CD8-positive, alpha-beta memory T cell (primary cell): ENCODE data around the gene HIBADH. TPM values are rescaled to one million over a fixed set of nuclear protein-coding genes. Genes with fewer than 3 reads are reported as not detected.
"Not testable (repeated sequence)": the region's sequence is repeated elsewhere in the genome, so short reads cannot be mapped to it uniquely, and the experiment has no call there.

Experiments
- CTCF ChIA-PET: fragments of 350-600 bp; sonication (Branson Sonifier 250); formaldehyde crosslinking; loops from one replicate; lab custom pipeline; 2021; ENCODE audit warnings: antibody characterized with exemption; lab: Charles Lee
- POLR2A ChIA-PET: fragments of 350-600 bp; sonication (Branson Sonifier 250); formaldehyde crosslinking; loops from one replicate; lab custom pipeline; 2021; ENCODE audit warnings: antibody characterized with exemption; lab: Charles Lee
- DNase-seq, 5 donors: peaks; one replicate each; pipeline versions ENCODE4 v3.0.0 to v3.0.0-alpha.2; 2020 to 2022; ENCODE audit warnings: mixed read lengths in 1 of 5
- H3K27ac ChIP-seq: one replicate; pipeline ENCODE4 v1.7.0; 2013; ENCODE audit warnings: low read depth, mild to moderate bottlenecking, low read length, moderate library complexity
- H3K27me3 ChIP-seq: 2 replicates; pipeline ENCODE4 v1.7.0; 2013; ENCODE audit warnings: low read length, mild to moderate bottlenecking; ENCODE audit not compliant: insufficient read depth, poor library complexity, severe bottlenecking
- H3K36me3 ChIP-seq: 2 replicates; pipeline ENCODE4 v1.7.0; 2013; ENCODE audit warnings: mild to moderate bottlenecking, low read length, moderate library complexity; ENCODE audit not compliant: insufficient read depth
- H3K4me1 ChIP-seq: 2 replicates; pipeline ENCODE4 v1.7.0; 2013; ENCODE audit warnings: mild to moderate bottlenecking, low read length, moderate library complexity; ENCODE audit not compliant: insufficient read depth
- H3K4me3 ChIP-seq: 2 replicates; pipeline ENCODE4 v1.7.0; 2013; ENCODE audit warnings: mild to moderate bottlenecking, low read length
- H3K9me3 ChIP-seq: 2 replicates; pipeline ENCODE4 v1.7.0; 2013; ENCODE audit warnings: mild to moderate bottlenecking, low read length
- H3K27ac Mint-ChIP-seq, 8 donors: one replicate each; pipeline ENCODE4 v1.8.0; 2020 to 2021; ENCODE audit warnings: mixed read lengths in 8 of 8, mild to moderate bottlenecking in 6 of 8, inconsistent platforms in 3 of 8, moderate library complexity in 3 of 8
- H3K27me3 Mint-ChIP-seq, 2 donors: one replicate each; pipeline ENCODE4 v1.8.0; 2020 to 2021; ENCODE audit warnings: mixed read lengths in 2 of 2, mild to moderate bottlenecking in 1 of 2, moderate library complexity in 1 of 2
- H3K36me3 Mint-ChIP-seq, 3 donors: one replicate each; pipeline ENCODE4 v1.8.0; 2020 to 2021; ENCODE audit warnings: mixed read lengths in 3 of 3, inconsistent platforms in 1 of 3, mild to moderate bottlenecking in 1 of 3
- H3K4me1 Mint-ChIP-seq, 3 donors: one replicate each; pipeline ENCODE4 v1.8.0; 2020 to 2021; ENCODE audit warnings: mixed read lengths in 3 of 3, inconsistent platforms in 1 of 3, mild to moderate bottlenecking in 1 of 3
- H3K4me3 Mint-ChIP-seq, 7 donors: one replicate each; pipeline ENCODE4 v1.8.0; 2020 to 2021; ENCODE audit warnings: mixed read lengths in 7 of 7, mild to moderate bottlenecking in 6 of 7, moderate library complexity in 4 of 7, inconsistent platforms in 2 of 7
- H3K9me3 Mint-ChIP-seq, 5 donors: one replicate each; pipeline ENCODE4 v1.8.0; 2020 to 2022; ENCODE audit warnings: mixed read lengths in 5 of 5, mild to moderate bottlenecking in 3 of 5, moderate library complexity in 2 of 5, inconsistent platforms in 1 of 5
- polyA plus RNA-seq: library from polyadenylated mRNA; unstranded; fragments of 300-500 nt; fragmentation: Illumina TruSeq; gene quantifications from one replicate; pipeline ENCODE4 v1.2.3, GENCODE V29; 2021
- total RNA-seq, 2 experiments: library from RNA; stranded (reverse); gene quantifications; one replicate each; pipeline ENCODE4 v1.2.3, GENCODE V29; 2021

HIBADH gene
- total and polyA plus RNA-seq, 3 experiments from 2014 or later: 19.8 to 33.8 (median 20.0) TPM

- no peaks in the 10 kb centered on the region for H3K9me3 ChIP-seq
- DNase-seq: no peak
These were observed 75.9 kb downstream of the HIBADH start for GRCh38 chr7:27586825-27587224.

GRCh38 chr7:27585781-27586447 lies 76.8 kb downstream of the HIBADH start:
- POLR2A ChIA-PET: no interaction called here
- Mint-ChIP-seq H3K27ac (no peak overlapping the region), H3K27me3 (no peaks in the 10 kb centered on the region), H3K4me3 (no peak overlapping the region), H3K36me3 (peaks cover 0 to 8% (median 5%) of the 10 kb centered on the region in 3 donors), H3K9me3 (no peaks in the 10 kb centered on the region), H3K4me1 (no peaks in the 10 kb centered on the region)
- Histone ChIP-seq H3K9me3 (no peaks in the 10 kb centered on the region), H3K27ac (no peak overlapping the region), H3K36me3 (no peaks in the 10 kb centered on the region), H3K27me3 (no peaks in the 10 kb centered on the region), H3K4me1 (no peaks in the 10 kb centered on the region), H3K4me3 (no peak overlapping the region)
- CTCF ChIA-PET: no interaction called here
- no peak for DNase-seq

More at GRCh38 chr7:27586825-27587224, 75.9 kb downstream of the HIBADH start:
- Mint-ChIP-seq H3K27me3 (no peaks in the 10 kb centered on the region), H3K4me1 (no peaks in the 10 kb centered on the region), H3K36me3 (peaks cover 0 to 12% (median 5%) of the 10 kb centered on the region in 3 donors), H3K9me3 (no peaks in the 10 kb centered on the region), H3K27ac (no peak overlapping the region), H3K4me3 (no peak overlapping the region)
- ChIA-PET CTCF (no interaction called here), POLR2A (no interaction called here)
- Histone ChIP-seq H3K4me1 (no peaks in the 10 kb centered on the region), H3K36me3 (no peaks in the 10 kb centered on the region), H3K27me3 (no peaks in the 10 kb centered on the region), H3K27ac (no peak overlapping the region), H3K4me3 (no peak overlapping the region)

- no peaks in the 10 kb centered on the region for H3K4me1 Mint-ChIP-seq
- no peak for DNase-seq
- no peaks in the 10 kb centered on the region for H3K4me1 ChIP-seq
- H3K4me3 ChIP-seq: no peak overlapping the region
- no peaks in the 10 kb centered on the region for H3K36me3 ChIP-seq
- no peak overlapping the region for H3K4me3 Mint-ChIP-seq
- H3K9me3 ChIP-seq: no peaks in the 10 kb centered on the region
- H3K27ac Mint-ChIP-seq: no peak overlapping the region
- H3K9me3 Mint-ChIP-seq: no peaks in the 10 kb centered on the region
- CTCF ChIA-PET: no interaction called here
- H3K27ac ChIP-seq: no peak overlapping the region
- POLR2A ChIA-PET: no interaction called here
- no peaks in the 10 kb centered on the region for H3K27me3 Mint-ChIP-seq
- peaks cover 0 to 1% (median 0%) of the 10 kb centered on the region in 3 donors for H3K36me3 Mint-ChIP-seq
- no peaks in the 10 kb centered on the region for H3K27me3 ChIP-seq
These were observed 80.8 kb downstream of the HIBADH start for GRCh38 chr7:27581906-27582305.

- H3K36me3 ChIP-seq: no peaks in the 10 kb centered on the region
- no peaks in the 10 kb centered on the region for H3K9me3 Mint-ChIP-seq
- H3K27ac ChIP-seq: no peak overlapping the region
- no peaks in the 10 kb centered on the region for H3K4me1 Mint-ChIP-seq
- no peak overlapping the region for H3K4me3 Mint-ChIP-seq
- no peaks in the 10 kb centered on the region for H3K27me3 ChIP-seq
- no peak for DNase-seq
- H3K27me3 Mint-ChIP-seq: no peaks in the 10 kb centered on the region
- no peaks in the 10 kb centered on the region for H3K4me1 ChIP-seq
- peaks cover 0 to 1% (median 0%) of the 10 kb centered on the region in 3 donors for H3K36me3 Mint-ChIP-seq
- POLR2A ChIA-PET: no interaction called here
- CTCF ChIA-PET: no interaction called here
- no peaks in the 10 kb centered on the region for H3K9me3 ChIP-seq
- H3K27ac Mint-ChIP-seq: no peak overlapping the region
- H3K4me3 ChIP-seq: no peak overlapping the region
These were observed 81.6 kb downstream of the HIBADH start for GRCh38 chr7:27581119-27581518.

GRCh38 chr7:27579565-27579964 lies 83.1 kb downstream of the HIBADH start:
- Histone ChIP-seq H3K4me1 (no peaks in the 10 kb centered on the region), H3K9me3 (no peaks in the 10 kb centered on the region), H3K27me3 (no peaks in the 10 kb centered on the region), H3K27ac (no peak overlapping the region), H3K36me3 (no peaks in the 10 kb centered on the region), H3K4me3 (no peak overlapping the region)
- H3K9me3 Mint-ChIP-seq: no peaks in the 10 kb centered on the region
- ChIA-PET POLR2A (no interaction called here), CTCF (interaction anchor here (1.5 kb wide), 1 partner anchor 384 kb away, joined by 5 read pairs; no protein-coding TSS in a partner anchor)
- DNase-seq: no peak
- no peak overlapping the region for H3K4me3 Mint-ChIP-seq
- no peaks in the 10 kb centered on the region for H3K4me1 Mint-ChIP-seq
- H3K27ac Mint-ChIP-seq: no peak overlapping the region
- peaks cover 0 to 2% (median 0%) of the 10 kb centered on the region in 3 donors for H3K36me3 Mint-ChIP-seq
- no peaks in the 10 kb centered on the region for H3K27me3 Mint-ChIP-seq

GRCh38 chr7:27578169-27578568 lies 84.5 kb downstream of the HIBADH start:
- H3K27ac ChIP-seq, H3K9me3 Mint-ChIP-seq, H3K4me1 ChIP-seq, H3K4me3 ChIP-seq, H3K27ac Mint-ChIP-seq, H3K36me3 Mint-ChIP-seq, H3K4me3 Mint-ChIP-seq, H3K27me3 Mint-ChIP-seq, H3K36me3 ChIP-seq, H3K27me3 ChIP-seq, H3K9me3 ChIP-seq, H3K4me1 Mint-ChIP-seq, DNase-seq, POLR2A ChIA-PET: not testable (repeated sequence)
- CTCF ChIA-PET: interaction anchor here (1.1 kb wide), 1 partner anchor 382 kb away, joined by 3 read pairs; no protein-coding TSS in a partner anchor

GRCh38 chr7:27576360-27576944 lies 86.2 kb downstream of the HIBADH start:
- Mint-ChIP-seq H3K36me3 (peaks cover 2 to 12% (median 3%) of the 10 kb centered on the region in 3 donors), H3K27ac (no peak overlapping the region), H3K27me3 (no peaks in the 10 kb centered on the region), H3K9me3 (no peaks in the 10 kb centered on the region), H3K4me3 (no peak overlapping the region), H3K4me1 (no peaks in the 10 kb centered on the region)
- peak in 2 of 5 donors; percentile 1 to 12 for DNase-seq
- no peak overlapping the region for H3K27ac ChIP-seq
- no peaks in the 10 kb centered on the region for H3K4me1 ChIP-seq
- no peak overlapping the region for H3K4me3 ChIP-seq
- no peaks in the 10 kb centered on the region for H3K27me3 ChIP-seq
- CTCF ChIA-PET: no interaction called here
- H3K9me3 ChIP-seq: no peaks in the 10 kb centered on the region
- POLR2A ChIA-PET: no interaction called here
- H3K36me3 ChIP-seq: no peaks in the 10 kb centered on the region

GRCh38 chr7:27575613-27576012 lies 87.1 kb downstream of the HIBADH start:
- Histone ChIP-seq H3K36me3 (no peaks in the 10 kb centered on the region), H3K27ac (no peak overlapping the region), H3K4me1 (no peaks in the 10 kb centered on the region), H3K4me3 (no peak overlapping the region), H3K27me3 (no peaks in the 10 kb centered on the region), H3K9me3 (no peaks in the 10 kb centered on the region)
- peaks cover 4 to 17% (median 6%) of the 10 kb centered on the region in 3 donors for H3K36me3 Mint-ChIP-seq
- ChIA-PET POLR2A (no interaction called here), CTCF (interaction anchor here (0.7 kb wide), 1 partner anchor 379 kb away, joined by 4 read pairs; no protein-coding TSS in a partner anchor)
- no peaks in the 10 kb centered on the region for H3K4me1 Mint-ChIP-seq
- no peaks in the 10 kb centered on the region for H3K27me3 Mint-ChIP-seq
- H3K9me3 Mint-ChIP-seq: no peaks in the 10 kb centered on the region
- no peak for DNase-seq
- H3K4me3 Mint-ChIP-seq: no peak overlapping the region
- H3K27ac Mint-ChIP-seq: no peak overlapping the region
